VCaP (cell line): Measurements from ENCODE around the gene SHPK.

Experiments
- H3K27ac ChIP-seq: fragments of 450-650 bp; 2 replicates; pipeline ENCODE4 v1.5.1; 2017
- TF ChIP-seq, protein P1 (sequence below): fragments of 450-650 bp; conservative IDR thresholded peaks from 2 replicates; pipeline ENCODE4 v1.5.1; 2017; ENCODE audit warnings: mild to moderate bottlenecking, moderate library complexity

Gene SHPK

DNA sequence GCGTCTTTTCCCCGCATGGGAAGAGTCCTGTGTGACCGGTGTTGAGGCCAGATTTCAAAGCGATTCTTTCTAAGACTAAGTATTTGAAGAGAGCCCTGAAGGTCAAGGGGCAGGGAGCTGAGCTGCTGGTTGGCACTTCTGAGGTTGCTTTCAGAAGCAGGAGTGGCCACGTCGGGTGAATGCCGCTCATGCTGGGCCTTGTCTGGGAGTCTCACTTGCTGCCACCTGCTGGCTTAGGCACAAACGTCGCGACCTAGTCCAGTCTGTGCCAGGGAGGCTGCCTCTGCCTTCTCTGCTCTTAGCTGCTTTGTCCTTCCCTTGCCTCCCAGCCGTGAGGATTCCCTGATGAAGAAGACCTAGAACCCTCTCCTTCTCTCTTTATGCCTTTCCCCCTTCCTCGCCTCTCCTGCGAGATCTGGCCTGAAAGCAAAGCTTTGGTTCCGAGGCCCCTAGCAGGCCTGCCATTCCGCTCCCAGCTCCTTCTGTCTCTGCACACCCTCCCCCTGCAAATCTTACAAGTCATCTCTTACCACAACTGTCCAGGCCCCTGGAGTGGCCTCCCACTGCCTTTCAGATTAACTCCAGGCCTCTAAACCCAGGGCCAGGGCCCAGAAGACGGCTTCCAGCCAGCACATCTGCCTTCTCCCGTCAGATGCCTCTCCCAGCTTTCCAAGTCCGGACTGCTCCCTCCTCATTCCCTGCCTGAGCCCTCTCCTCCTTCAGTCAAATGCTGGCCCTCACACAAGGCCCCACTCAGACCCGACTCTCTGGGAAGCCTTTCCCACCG is 11.9 kb upstream of the SHPK start:
- no peak overlapping the region for H3K27ac ChIP-seq
- TF ChIP-seq, protein P1, sequence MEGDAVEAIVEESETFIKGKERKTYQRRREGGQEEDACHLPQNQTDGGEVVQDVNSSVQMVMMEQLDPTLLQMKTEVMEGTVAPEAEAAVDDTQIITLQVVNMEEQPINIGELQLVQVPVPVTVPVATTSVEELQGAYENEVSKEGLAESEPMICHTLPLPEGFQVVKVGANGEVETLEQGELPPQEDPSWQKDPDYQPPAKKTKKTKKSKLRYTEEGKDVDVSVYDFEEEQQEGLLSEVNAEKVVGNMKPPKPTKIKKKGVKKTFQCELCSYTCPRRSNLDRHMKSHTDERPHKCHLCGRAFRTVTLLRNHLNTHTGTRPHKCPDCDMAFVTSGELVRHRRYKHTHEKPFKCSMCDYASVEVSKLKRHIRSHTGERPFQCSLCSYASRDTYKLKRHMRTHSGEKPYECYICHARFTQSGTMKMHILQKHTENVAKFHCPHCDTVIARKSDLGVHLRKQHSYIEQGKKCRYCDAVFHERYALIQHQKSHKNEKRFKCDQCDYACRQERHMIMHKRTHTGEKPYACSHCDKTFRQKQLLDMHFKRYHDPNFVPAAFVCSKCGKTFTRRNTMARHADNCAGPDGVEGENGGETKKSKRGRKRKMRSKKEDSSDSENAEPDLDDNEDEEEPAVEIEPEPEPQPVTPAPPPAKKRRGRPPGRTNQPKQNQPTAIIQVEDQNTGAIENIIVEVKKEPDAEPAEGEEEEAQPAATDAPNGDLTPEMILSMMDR = peak; percentile 91

DNA sequence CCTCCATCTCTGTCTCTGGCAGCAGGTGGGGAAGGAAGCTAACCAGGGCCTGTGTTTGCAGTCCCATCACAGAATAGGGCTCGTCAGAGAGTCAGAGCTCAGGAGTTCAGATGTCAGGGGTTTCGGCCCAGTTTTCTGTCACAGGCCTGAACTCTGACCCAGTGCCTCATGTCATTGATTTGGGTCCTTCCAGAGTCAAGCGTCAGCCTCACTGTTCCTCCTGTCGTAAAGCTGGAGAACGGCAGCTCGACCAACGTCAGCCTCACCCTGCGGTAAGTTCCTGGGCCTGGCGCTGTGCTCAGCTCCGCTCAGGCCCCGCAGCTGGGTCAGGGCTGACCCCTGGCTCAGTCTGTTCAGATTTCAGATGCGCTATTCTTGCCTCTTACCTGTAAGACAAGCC is 11.2 kb upstream of the SHPK start:
- TF ChIP-seq, protein P1 = no peak
- H3K27ac ChIP-seq = no peak overlapping the region

DNA sequence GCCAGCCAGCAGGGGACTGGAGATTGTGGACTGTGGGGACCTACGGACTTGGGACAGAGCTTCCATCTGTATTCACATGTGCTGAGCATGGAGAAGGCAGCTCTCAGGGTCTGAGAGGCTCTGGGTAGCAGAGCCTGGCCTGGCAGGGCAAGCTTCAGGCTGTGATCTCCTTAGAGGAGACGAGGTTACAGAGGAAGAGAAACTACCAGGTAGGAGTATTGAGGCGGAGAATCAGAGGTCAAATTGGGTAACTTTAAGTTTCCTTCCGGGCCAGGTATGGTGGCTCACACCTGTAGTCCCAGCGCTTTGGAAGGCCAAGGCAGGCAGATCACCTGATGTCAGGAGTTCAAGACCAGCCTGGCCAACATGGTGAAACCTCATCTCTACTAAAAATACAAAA is 9.3 kb upstream of the SHPK start:
- no peak overlapping the region for H3K27ac ChIP-seq
- TF ChIP-seq, protein P1 = no peak

GRCh38 chr17:3643889-3644349 is 7.9 kb upstream of the SHPK start:
- TF ChIP-seq, protein P1 = no peak
- H3K27ac ChIP-seq = no peak overlapping the region

- TF ChIP-seq, protein P1 = no peak
- no peak overlapping the region for H3K27ac ChIP-seq
Measured at GRCh38 chr17:3641717-3642486, 5.9 kb upstream of the SHPK start.

- no peak overlapping the region for H3K27ac ChIP-seq
- TF ChIP-seq, protein P1 = no peak
Measured at GRCh38 chr17:3641014-3641413, 5.0 kb upstream of the SHPK start.

DNA sequence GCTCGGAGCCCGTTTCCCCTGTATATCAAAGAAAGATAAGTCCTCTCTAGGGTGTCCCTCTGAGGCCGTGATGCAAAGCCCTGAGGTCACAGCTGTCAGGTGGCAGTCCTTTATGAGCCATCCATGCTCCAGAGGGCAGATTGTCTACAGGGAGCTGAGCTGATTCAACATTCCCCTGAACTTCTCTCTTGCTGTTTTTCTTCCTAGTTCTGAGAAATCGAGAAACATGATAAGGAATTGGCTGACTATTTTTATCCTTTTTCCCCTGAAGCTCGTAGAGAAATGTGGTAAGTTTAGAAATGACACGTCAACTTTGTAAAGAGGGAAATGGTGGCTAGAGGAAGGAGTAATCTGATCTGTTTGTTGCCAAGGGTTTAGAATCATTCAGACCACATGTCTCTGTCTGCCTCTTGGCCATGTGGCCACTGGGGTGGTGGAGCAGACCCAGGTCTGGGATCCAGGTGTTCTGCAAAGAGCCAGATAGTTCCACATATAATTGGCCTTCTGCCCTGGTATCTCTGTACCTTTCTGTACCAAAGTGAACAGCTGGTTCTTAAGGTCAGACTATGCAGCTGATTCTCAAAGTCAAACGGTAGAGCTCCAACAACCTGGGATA is 4.0 kb upstream of the SHPK start:
- TF ChIP-seq, protein P1 = no peak
- no peak overlapping the region for H3K27ac ChIP-seq
